ENCODE data around the gene WDR35.
A peak's percentile ranks its signal among the peaks of the same experiment; 100 is the strongest.

WDR35 gene

GRCh38 chr2:20013126-20013849 lies 23.4 kb upstream of the WDR35 start:
- Mint-ChIP-seq H3K36me3 (ENCODE audit: low read depth) (no peaks in the 10 kb centered on the region), H3K27me3 (ENCODE audit: low read depth, poor library complexity) (peaks cover 41% of the 10 kb centered on the region), H3K9me3 (peaks cover 11% of the 10 kb centered on the region)

GRCh38 chr2:20012282-20013125 lies 22.6 kb upstream of the WDR35 start, which contains the start of gene MATN3:
Gene MATN3, minus strand, starts transcription at chr2:20012668. Its CDS starts 37 bp downstream, at chr2:20012631.
- H3K27ac Mint-ChIP-seq: no peak within 1 kb of the TSS

More at GRCh38 chr2:20013126-20013849, 23.4 kb upstream of the WDR35 start:
- Mint-ChIP-seq H3K4me3 (peak overlapping the region; percentile 83), H3K27ac (no peak overlapping the region), H3K4me1 (peaks cover 26% of the 10 kb centered on the region)
- TF ChIP-seq CTCF (IDR thresholded peaks at IDR 0.05): no peak
- DNase-seq: no peak

GRCh38 chr2:20012032-20012281 lies 22.1 kb upstream of the WDR35 start:
- DNase-seq: no peak
- Mint-ChIP-seq H3K27me3 (ENCODE audit: low read depth, poor library complexity) (peaks cover 37% of the 10 kb centered on the region), H3K9me3 (peaks cover 11% of the 10 kb centered on the region), H3K27ac (no peak overlapping the region), H3K4me3 (peak overlapping the region; percentile 78), H3K36me3 (ENCODE audit: low read depth) (no peaks in the 10 kb centered on the region), H3K4me1 (peaks cover 26% of the 10 kb centered on the region)
- TF ChIP-seq CTCF (IDR thresholded peaks at IDR 0.05): no peak

More at GRCh38 chr2:20012282-20013125, 22.6 kb upstream of the WDR35 start, which contains the start of gene MATN3:
- TF ChIP-seq CTCF (IDR thresholded peaks at IDR 0.05): no peak
- peaks cover 41% of the 10 kb centered on the region for H3K27me3 Mint-ChIP-seq (ENCODE audit: low read depth, poor library complexity)
- H3K9me3 Mint-ChIP-seq: peaks cover 11% of the 10 kb centered on the region
- H3K4me1 Mint-ChIP-seq: peaks cover 26% of the 10 kb centered on the region
- H3K4me3 Mint-ChIP-seq: peak within 1 kb of the TSS; percentile 83
- H3K36me3 Mint-ChIP-seq (ENCODE audit: low read depth): no peaks in the 10 kb centered on the region
- DNase-seq: peak; percentile 82

DNA sequence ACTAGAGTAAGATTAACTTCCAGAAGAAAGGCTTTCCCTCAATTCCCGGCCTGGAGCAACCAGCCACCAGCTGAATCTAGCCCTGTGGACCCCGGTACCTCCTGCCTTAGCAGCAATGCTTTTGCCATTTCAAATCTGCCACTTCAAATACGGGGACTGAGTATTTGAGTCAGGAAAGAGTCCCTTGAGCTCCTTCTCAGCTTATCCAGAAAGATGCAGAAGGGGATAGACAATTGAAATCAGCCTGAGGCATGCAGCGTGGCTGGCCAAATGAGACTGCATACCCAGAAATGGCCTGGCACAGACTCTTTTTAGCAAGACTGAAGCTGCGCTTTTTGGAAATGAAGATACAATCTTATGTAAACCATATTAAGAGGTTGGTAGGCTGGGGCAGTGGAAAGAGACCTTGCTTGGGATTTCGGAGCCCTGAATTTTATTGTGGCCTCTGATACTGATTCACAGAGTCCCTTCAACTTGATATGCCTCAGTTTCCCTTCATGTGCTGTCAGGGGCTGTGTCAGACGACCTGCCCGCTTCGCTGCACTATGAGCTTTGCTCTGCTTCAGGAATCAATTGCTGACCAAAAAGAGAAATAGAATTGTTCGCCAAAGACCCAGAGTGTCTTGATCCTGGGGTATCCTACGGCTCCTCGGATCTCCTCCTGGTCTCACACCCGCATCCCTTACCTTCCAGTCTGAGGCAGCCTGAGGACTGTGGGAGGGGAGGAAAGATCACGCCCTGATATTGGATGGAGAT lies 21.5 kb upstream of the WDR35 start:
- Mint-ChIP-seq H3K4me3 (peak overlapping the region; percentile 78), H3K36me3 (ENCODE audit: low read depth) (no peaks in the 10 kb centered on the region), H3K9me3 (peaks cover 11% of the 10 kb centered on the region), H3K27ac (no peak overlapping the region), H3K4me1 (peaks cover 26% of the 10 kb centered on the region), H3K27me3 (ENCODE audit: low read depth, poor library complexity) (peaks cover 36% of the 10 kb centered on the region)
- DNase-seq: no peak
- TF ChIP-seq CTCF (IDR thresholded peaks at IDR 0.05): no peak

DNA sequence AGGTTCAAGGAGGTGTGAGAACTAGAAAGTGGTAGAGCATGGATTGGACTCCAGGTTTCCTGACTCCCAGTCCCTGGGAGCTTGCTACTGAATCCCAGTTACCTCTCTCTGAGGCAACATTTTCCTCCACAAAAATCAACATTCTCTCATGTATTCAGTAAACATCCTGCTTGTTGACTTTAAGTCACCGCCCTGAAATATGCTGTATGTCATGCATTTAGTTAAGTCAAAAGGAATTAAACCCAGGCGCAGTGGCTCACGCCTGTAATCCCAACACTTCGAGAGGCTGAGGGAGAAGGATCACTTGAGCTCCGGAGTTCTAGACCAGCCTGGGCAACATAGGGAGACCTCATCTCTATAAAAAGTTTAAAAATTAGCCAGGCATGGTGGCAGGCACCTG lies 18.8 kb upstream of the WDR35 start:
- no peak for TF ChIP-seq CTCF (IDR thresholded peaks at IDR 0.05)
- no peaks in the 10 kb centered on the region for H3K36me3 Mint-ChIP-seq (ENCODE audit: low read depth)
- H3K27me3 Mint-ChIP-seq (ENCODE audit: low read depth, poor library complexity): peaks cover 32% of the 10 kb centered on the region
- DNase-seq: no peak
- H3K9me3 Mint-ChIP-seq: peaks cover under 1% of the 10 kb centered on the region
- no peak overlapping the region for H3K4me3 Mint-ChIP-seq
- no peak overlapping the region for H3K27ac Mint-ChIP-seq
- H3K4me1 Mint-ChIP-seq: peaks cover 26% of the 10 kb centered on the region

Data from nephron progenitor cell (in vitro differentiated cells).